Fibroblast of villous mesenchyme (primary cell): ENCODE measurements around the gene BAG3. TPM values are rescaled to one million over a fixed set of nuclear protein-coding genes. Genes with fewer than 3 reads are reported as not detected.
A peak's percentile ranks its signal among the peaks of the same experiment; 100 is the strongest.
"Not testable (repeated sequence)": the region's sequence is repeated elsewhere in the genome, so short reads cannot be mapped to it uniquely, and the experiment has no call there.

Source experiments
- DNase-seq: peaks from one replicate; pipeline ENCODE4 v3.0.0-alpha.2; 2010; ENCODE audit warnings: low read depth
- H3K4me3 ChIP-seq: 2 replicates; pipeline ENCODE4 v1.5.1; 2011; ENCODE audit warnings: low read depth, mild to moderate bottlenecking, low read length
- total RNA-seq: library from RNA; depleted of rRNA; stranded (reverse); fragments of >200 nt; gene quantifications from 2 replicates; pipeline ENCODE4 v1.2.3, GENCODE V29; 2012
- TF ChIP-seq, protein P1 (sequence below): IDR thresholded peaks from 2 replicates; pipeline ENCODE4 v1.5.1; 2012; ENCODE audit warnings: low read depth, mild to moderate bottlenecking, low read length; ENCODE audit not compliant: insufficient read depth

BAG3 gene
- total RNA-seq, 1 donor: 18.6 TPM

DNA sequence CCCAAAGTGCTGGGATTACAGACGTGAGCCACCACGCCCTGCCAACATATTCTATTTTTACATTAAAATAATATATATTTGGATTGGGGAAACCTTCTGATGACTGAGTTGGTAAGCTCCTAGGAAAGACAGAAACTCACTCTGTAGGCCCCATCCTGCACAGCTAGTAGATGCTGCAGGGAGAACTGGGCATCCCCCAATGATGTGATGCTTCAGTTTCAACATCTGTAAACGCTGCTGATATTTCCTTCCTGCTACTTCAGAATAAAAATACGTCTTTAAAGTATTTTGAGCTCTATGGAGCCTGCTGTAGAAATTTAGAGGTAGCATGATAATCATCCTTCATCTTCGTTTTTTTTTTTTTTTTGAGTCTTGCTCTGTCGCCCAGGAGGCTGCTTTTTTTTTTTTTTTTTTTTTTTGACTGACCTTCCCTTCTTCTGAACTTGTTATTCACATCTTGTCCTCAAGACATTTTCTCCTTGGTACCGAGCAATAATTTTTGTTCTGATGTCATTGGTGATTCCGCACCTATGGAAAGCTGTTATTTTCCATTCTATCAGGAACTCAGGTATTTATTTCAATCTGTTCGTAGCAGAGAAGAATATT lies 52.8 kb downstream of the BAG3 start:
- no peak overlapping the region for H3K4me3 ChIP-seq
- TF ChIP-seq, protein P1, sequence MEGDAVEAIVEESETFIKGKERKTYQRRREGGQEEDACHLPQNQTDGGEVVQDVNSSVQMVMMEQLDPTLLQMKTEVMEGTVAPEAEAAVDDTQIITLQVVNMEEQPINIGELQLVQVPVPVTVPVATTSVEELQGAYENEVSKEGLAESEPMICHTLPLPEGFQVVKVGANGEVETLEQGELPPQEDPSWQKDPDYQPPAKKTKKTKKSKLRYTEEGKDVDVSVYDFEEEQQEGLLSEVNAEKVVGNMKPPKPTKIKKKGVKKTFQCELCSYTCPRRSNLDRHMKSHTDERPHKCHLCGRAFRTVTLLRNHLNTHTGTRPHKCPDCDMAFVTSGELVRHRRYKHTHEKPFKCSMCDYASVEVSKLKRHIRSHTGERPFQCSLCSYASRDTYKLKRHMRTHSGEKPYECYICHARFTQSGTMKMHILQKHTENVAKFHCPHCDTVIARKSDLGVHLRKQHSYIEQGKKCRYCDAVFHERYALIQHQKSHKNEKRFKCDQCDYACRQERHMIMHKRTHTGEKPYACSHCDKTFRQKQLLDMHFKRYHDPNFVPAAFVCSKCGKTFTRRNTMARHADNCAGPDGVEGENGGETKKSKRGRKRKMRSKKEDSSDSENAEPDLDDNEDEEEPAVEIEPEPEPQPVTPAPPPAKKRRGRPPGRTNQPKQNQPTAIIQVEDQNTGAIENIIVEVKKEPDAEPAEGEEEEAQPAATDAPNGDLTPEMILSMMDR: no peak
- no peak for DNase-seq

DNA sequence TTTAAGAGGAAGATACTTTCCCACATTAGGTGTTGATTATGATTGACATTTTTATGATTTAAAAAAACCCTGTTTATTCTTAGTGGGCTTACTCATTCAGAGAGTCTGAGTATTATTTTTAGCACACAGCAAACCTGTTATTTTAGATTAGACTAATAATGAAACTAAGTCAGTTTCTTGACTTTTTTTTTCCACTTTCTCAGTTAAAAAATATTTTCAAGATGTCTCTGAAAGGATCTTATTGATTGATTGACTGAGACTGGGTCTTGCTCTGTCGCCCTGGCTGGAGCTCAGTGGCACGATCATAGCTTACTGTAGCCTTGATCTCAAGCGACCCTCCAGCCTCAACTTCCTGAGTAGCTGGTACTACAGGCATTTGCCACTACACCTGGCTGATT lies 54.3 kb downstream of the BAG3 start:
- TF ChIP-seq, protein P1: no peak
- peak; percentile 37 for DNase-seq
- no peak overlapping the region for H3K4me3 ChIP-seq

DNA sequence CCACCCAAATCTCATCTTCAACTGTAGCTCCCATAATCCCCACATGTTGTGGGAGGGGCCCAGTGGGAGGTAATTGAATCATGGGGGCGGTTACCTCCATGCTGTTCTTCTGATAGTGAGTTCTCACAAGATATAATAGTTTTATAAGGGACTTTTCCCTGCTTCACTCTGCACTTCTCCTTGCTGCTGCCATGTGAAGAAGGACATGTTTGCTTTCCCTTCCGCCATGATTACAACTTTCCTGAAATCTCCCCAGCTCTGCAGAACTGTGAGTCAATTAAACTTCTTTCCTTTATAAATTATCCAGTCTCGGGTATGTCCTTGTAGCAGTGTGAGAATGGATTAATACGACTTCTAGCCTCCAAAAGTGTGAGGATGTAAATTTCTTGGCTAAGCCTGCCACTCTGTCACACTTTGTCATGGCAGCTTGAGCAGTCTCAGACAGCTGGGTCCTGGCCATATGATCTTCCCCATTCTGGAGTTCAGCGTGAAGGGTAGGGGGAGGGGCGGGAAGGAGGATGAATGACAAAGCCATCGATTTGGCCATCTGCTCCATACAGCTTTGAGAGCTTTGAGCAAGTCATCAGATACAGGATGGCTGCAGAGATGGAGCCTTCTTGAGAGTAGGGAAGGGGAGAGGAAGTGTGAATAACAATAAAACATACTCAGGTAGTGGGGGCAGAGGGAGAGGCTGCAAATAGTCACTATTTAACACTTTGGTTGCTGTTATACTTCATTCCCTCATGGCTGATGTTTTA lies 55.5 kb downstream of the BAG3 start:
- TF ChIP-seq, protein P1: no peak
- H3K4me3 ChIP-seq: no peak overlapping the region
- no peak for DNase-seq

DNA sequence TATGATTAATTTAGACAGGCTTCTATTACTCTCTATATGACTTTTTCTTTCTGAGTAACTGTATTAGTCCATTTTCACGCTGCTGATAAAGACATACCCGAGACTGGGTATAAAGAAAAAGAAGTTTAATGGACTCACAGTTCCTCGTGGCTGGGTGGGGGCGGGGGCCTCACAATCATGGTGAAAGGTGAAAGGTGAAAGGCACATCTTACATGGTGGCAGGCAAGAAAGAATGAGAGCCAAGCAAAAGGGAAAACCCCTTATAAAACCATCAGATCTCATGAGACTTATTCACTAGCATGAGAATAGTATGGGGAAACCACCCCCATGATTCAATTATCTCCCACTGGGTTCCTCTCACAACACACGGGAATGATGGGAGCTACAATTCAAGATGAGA lies 56.2 kb downstream of the BAG3 start:
- not testable (repeated sequence) for DNase-seq, H3K4me3 ChIP-seq

DNA sequence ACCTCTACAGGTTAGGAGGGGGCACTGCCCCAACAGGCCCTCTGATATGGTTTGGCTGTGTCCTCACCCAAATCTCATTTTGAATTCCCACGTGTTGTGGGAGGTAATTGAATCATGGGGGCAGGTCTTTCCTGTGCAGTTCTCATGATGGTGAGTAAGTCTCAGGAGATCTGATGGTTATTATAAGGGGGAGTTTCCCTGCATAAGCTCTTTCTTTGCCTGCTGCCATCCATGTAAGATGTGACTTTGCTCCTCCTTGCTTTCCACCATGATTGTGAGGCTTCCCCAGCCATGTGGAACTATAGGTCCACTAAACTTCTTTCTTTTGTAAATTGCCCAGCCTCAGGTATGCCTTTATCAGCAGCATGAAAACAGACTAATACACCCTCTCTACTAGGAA lies 59.8 kb downstream of the BAG3 start:
- not testable (repeated sequence) for DNase-seq, H3K4me3 ChIP-seq

DNA sequence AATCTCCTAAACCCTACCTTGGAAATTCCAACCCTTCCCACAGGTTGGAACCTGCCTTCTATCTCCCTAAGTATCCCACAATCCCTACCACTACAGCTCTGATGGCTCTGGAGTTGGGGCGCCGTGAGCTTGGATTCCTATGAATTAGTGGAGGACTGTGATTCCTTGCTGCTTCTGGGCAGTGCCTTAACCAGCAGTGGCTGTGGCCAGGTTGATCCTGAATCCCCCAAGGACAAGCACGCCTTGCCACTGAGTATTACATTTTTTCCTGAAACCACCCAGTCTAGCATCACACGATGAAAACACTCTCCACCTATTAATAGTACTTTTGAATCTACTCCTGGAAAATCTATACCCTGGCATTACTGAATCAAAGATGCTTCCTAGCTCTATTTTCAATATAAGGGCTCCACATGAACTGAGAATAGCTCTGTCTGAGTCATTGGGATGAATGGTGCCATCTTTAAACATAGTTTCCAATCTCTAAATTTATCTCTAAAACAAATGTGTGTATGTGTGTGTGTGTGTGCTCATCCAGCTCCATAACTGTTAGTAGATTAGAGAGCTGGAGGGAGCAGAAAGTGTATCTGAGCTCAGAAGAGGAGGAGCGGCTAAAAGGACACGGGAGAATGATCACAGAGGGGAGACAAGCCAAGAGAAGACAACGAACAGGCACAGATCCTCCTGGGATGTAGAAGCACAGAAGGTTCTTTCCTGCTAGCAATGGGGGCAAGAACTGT lies 62.7 kb downstream of the BAG3 start:
- TF ChIP-seq, protein P1: no peak
- DNase-seq: no peak
- H3K4me3 ChIP-seq: no peak overlapping the region

DNA sequence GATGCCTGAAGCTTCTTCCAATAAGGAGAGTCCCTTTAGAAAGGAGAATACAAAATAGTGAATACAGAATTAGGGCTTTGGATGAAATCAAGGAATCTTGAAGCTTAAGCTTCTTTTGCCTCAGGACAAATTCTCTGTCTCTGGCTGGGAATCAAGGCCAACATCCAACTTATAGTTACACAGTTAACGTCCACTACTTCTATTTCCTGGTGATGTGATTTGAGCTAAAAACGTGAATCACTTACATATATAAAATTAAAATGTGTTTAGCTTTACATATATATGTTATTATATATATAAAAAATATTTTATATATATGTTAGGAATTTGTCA lies 63.3 kb downstream of the BAG3 start:
- H3K4me3 ChIP-seq: no peak overlapping the region
- TF ChIP-seq, protein P1: no peak
- no peak for DNase-seq
